SK-N-MC (cell line): ENCODE results near the gene FAM13A.

ENCODE experiments used
- EZH2 ChIP-seq: fragments of 200-600 bp; sonication (generic); IDR thresholded peaks from one replicate; pipeline ENCODE4 v1.6.1; 2017; ENCODE audit warnings: antibody characterized with exemption
- POLR2AphosphoS5 ChIP-seq: IDR thresholded peaks from 2 replicates; pipeline ENCODE4 v1.6.1; 2012; ENCODE audit warnings: mild to moderate bottlenecking, low read depth, low read length, borderline replicate concordance

DNA sequence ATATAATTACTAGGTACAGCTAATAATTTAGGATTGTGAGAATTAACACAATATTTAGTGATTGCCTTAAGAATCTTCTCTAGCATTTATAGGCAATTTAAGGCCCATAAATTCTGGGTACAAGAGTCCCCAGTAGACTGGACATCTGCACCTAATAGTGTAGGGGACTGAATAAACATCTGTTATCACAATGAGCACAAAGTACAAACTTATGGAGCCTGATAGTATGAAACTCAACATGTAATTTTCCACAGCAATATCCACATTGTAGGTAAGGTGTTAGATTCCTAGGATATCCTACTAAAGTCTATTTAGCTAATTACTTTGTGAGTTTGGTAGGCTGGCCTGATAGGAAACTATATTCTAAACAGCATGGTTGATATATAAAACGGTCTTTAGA lies 178.3 kb downstream of the FAM13A start:
- TF ChIP-seq EZH2 (no peak), POLR2AphosphoS5 (no peak)
